Epithelial cell of proximal tubule (primary cell): ENCODE data around the gene PLPP3. TPM values are rescaled to one million over a fixed set of nuclear protein-coding genes. Genes with fewer than 3 reads are reported as not detected.

ENCODE experiments used
- DNase-seq: peaks from one replicate; pipeline ENCODE4 v3.0.0-alpha.2; 2011; ENCODE audit warnings: low read depth
- H3K4me3 ChIP-seq: 2 replicates; pipeline ENCODE4 v1.5.1; 2011; ENCODE audit warnings: low read depth, mild to moderate bottlenecking, low read length
- CTCF ChIP-seq: conservative IDR thresholded peaks from 2 replicates; pipeline ENCODE4 v1.5.1; 2012; ENCODE audit warnings: low read depth, mild to moderate bottlenecking, low read length
- total RNA-seq: library from RNA; depleted of rRNA; stranded (reverse); fragments of >200 nt; gene quantifications from 2 replicates; pipeline ENCODE4 v1.2.3, GENCODE V29; 2015

PLPP3 gene
- total RNA-seq, 1 donor from 2014 or later, result 2.2 TPM

- DNase-seq, result no peak
- no peak overlapping the region for H3K4me3 ChIP-seq
- TF ChIP-seq CTCF, result no peak
Observed at GRCh38 chr1:56478734-56479133, 100.6 kb downstream of the PLPP3 start.

GRCh38 chr1:56477164-56478111 lies 101.9 kb downstream of the PLPP3 start:
- no peak for TF ChIP-seq CTCF
- DNase-seq, result peak; percentile 30
- H3K4me3 ChIP-seq, result peak overlapping the region; percentile 61

- TF ChIP-seq CTCF, result no peak
- no peak for DNase-seq
- no peak overlapping the region for H3K4me3 ChIP-seq
Observed at GRCh38 chr1:56473582-56474270, 105.6 kb downstream of the PLPP3 start.

- no peak for DNase-seq
- TF ChIP-seq CTCF, result no peak
Observed at GRCh38 chr1:56472860-56473259, 106.5 kb downstream of the PLPP3 start.

GRCh38 chr1:56469640-56470371 lies 109.6 kb downstream of the PLPP3 start:
- DNase-seq, result no peak

More at GRCh38 chr1:56472860-56473259, 106.5 kb downstream of the PLPP3 start:
- H3K4me3 ChIP-seq, result no peak overlapping the region

More at GRCh38 chr1:56469640-56470371, 109.6 kb downstream of the PLPP3 start:
- TF ChIP-seq CTCF, result no peak
- no peak overlapping the region for H3K4me3 ChIP-seq
